Activated CD8-positive, alpha-beta T cell treated with anti-CD3 and anti-CD28 coated beads for 36 hours (primary cell): Measurements from ENCODE around the gene CLIC3. TPM values are rescaled to one million over a fixed set of nuclear protein-coding genes. Genes with fewer than 3 reads are reported as not detected.

Experiments used
- ATAC-seq: fragments of 200-7000 bp; cut with Tn5 transposase; one replicate; pipeline ENCODE4 v1.10.0; 2021; ENCODE audit warnings: mild to moderate bottlenecking, moderate library complexity
- CTCF ChIA-PET: fragments of 350-600 bp; sonication (Branson Sonifier 250); formaldehyde crosslinking; loops from one replicate; lab custom pipeline; 2021; ENCODE audit warnings: antibody characterized with exemption; lab: Charles Lee
- POLR2A ChIA-PET: fragments of 350-600 bp; sonication (Branson Sonifier 250); formaldehyde crosslinking; loops from one replicate; lab custom pipeline; 2021; ENCODE audit warnings: antibody characterized with exemption; lab: Charles Lee
- DNase-seq: peaks from one replicate; pipeline ENCODE4 v3.0.0-alpha.2; 2020
- H3K27ac Mint-ChIP-seq: one replicate; pipeline ENCODE4 v1.8.0; 2021; ENCODE audit warnings: mild to moderate bottlenecking, mixed read lengths
- H3K27me3 Mint-ChIP-seq: one replicate; pipeline ENCODE4 v1.8.0; 2021; ENCODE audit warnings: mixed read lengths
- H3K36me3 Mint-ChIP-seq: one replicate; pipeline ENCODE4 v1.8.0; 2021; ENCODE audit warnings: low read depth, mixed read lengths
- H3K4me1 Mint-ChIP-seq: one replicate; pipeline ENCODE4 v1.8.0; 2021; ENCODE audit warnings: low read depth, mixed read lengths
- H3K4me3 Mint-ChIP-seq: one replicate; pipeline ENCODE4 v1.8.0; 2021; ENCODE audit warnings: mild to moderate bottlenecking, moderate library complexity, mixed read lengths
- H3K9me3 Mint-ChIP-seq: one replicate; pipeline ENCODE4 v1.8.0; 2021; ENCODE audit warnings: mixed read lengths
- intact Hi-C: fragments of 100-400 bp; cut with micrococcal nuclease; formaldehyde crosslinking; loops from one replicate; pipeline ENCODE4 v1.10.0; 2022
- total RNA-seq, 2 experiments: library from RNA; stranded (reverse); gene quantifications; one replicate each; pipeline ENCODE4 v1.2.3, GENCODE V29; 2021
- TF ChIP-seq, protein P1 (sequence below): fragments of 200-600 bp; IDR thresholded peaks from one replicate; pipeline ENCODE4 v1.8.0; 2022; ENCODE audit warnings: antibody characterized with exemption, mild to moderate bottlenecking

Gene CLIC3
- total RNA-seq, 2 experiments from 2014 or later = not detected

DNA sequence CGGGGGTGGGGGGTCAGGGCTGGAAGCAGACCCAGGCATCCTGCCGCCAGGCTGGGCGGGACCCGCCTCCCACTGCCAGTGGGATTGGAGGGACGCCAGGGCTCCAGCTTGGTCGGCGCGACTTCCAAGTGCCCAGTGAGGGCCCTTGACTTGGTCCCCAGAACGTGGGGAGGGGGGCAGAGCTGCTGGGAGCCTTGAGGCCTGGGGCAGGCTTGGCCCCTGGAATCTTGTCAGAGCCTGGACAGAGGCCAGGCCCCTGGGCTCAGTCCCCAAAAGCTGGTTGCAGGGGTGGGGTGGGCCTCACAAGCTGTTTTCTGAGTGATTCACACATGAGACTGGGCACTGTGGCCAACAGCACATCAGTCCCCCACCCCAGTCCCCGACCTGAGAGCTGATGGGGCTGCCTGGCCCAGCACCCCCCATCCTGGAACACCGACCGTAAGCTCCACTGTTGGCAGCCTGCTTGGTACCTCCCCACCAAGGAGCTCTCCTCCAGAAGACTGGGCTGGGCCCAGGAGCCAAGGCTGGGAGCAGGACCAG is 526 bp downstream of the CLIC3 start:
- ChIA-PET CTCF (interaction anchor here (1.3 to 2.5 kb wide), 3 partner anchors 33 to 48 kb away, joined by 7 to 13 read pairs (median 11); partner anchors contain the start of gene ABCA2), POLR2A (interaction anchor here (0.6 to 0.7 kb wide), 2 partner anchors 9 to 1119 kb away, joined by 3 read pairs; no protein-coding TSS in a partner anchor)
- DNase-seq (no peak), ATAC-seq (no peak)
- Mint-ChIP-seq H3K27me3 (peaks cover 5% of the 10 kb centered on the region), H3K4me1 (peaks cover 51% of the 10 kb centered on the region), H3K27ac (peak overlapping the region; percentile 49), H3K4me3 (no peak overlapping the region), H3K9me3 (no peaks in the 10 kb centered on the region), H3K36me3 (peaks cover 6% of the 10 kb centered on the region)
- intact Hi-C loops = no loop called here
- TF ChIP-seq, protein P1, sequence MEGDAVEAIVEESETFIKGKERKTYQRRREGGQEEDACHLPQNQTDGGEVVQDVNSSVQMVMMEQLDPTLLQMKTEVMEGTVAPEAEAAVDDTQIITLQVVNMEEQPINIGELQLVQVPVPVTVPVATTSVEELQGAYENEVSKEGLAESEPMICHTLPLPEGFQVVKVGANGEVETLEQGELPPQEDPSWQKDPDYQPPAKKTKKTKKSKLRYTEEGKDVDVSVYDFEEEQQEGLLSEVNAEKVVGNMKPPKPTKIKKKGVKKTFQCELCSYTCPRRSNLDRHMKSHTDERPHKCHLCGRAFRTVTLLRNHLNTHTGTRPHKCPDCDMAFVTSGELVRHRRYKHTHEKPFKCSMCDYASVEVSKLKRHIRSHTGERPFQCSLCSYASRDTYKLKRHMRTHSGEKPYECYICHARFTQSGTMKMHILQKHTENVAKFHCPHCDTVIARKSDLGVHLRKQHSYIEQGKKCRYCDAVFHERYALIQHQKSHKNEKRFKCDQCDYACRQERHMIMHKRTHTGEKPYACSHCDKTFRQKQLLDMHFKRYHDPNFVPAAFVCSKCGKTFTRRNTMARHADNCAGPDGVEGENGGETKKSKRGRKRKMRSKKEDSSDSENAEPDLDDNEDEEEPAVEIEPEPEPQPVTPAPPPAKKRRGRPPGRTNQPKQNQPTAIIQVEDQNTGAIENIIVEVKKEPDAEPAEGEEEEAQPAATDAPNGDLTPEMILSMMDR = no peak

DNA sequence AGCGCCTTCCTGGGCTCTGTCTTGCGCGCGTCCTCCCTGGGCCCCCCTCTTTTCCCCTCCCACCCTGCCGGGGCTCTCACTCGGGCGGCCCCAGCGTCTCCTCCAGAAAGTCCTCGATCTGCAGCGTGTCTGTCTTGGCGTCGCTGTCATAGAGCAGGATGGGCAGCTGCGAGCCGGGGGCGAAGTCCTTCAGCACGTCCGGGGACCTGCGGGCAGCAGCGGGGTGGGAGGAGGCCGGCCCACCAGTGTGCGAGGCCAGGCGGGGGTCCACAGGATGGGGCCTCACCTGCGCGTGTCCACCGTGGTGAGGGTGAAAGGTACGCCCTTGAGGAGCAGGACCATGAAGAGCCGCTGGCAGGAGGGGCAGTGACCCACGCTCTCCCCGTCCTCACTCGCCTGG is 1.0 kb downstream of the CLIC3 start:
- ATAC-seq = no peak
- H3K27ac Mint-ChIP-seq = no peak overlapping the region
- H3K9me3 Mint-ChIP-seq = no peaks in the 10 kb centered on the region
- POLR2A ChIA-PET = interaction anchor here (0.6 kb wide), 1 partner anchor 1118 kb away, joined by 3 read pairs; no protein-coding TSS in a partner anchor
- peaks cover 5% of the 10 kb centered on the region for H3K27me3 Mint-ChIP-seq
- TF ChIP-seq, protein P1 = no peak
- CTCF ChIA-PET = interaction anchor here (1.3 to 2.5 kb wide), 3 partner anchors 33 to 47 kb away, joined by 7 to 13 read pairs (median 11); partner anchors contain the start of gene ABCA2
- no peak overlapping the region for H3K4me3 Mint-ChIP-seq
- intact Hi-C loops = no loop called here
- peaks cover 6% of the 10 kb centered on the region for H3K36me3 Mint-ChIP-seq
- no peak for DNase-seq
- H3K4me1 Mint-ChIP-seq = peaks cover 46% of the 10 kb centered on the region

DNA sequence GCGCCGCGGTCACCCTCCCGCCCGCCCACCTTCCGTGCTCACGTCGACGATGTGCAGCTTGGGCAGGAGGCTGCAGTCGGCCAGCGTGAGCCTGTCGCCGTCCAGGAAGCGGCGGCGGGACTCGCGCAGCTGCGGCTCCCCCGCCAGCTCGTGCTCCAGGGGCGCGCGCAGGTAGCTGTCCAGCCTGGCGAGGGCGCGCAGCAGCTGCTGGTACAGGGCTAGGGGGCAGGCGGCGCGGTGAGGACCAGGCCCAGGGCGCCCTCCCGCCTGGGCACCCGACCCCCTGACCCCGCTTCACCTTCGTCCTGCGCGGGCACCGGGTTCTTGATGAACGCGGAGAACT is 1.5 kb downstream of the CLIC3 start:
- no peak for ATAC-seq
- CTCF ChIA-PET = interaction anchor here (1.3 kb wide), 1 partner anchor 51 kb away, joined by 3 read pairs; no protein-coding TSS in a partner anchor
- peaks cover 42% of the 10 kb centered on the region for H3K4me1 Mint-ChIP-seq
- H3K27ac Mint-ChIP-seq = no peak overlapping the region
- TF ChIP-seq, protein P1 = no peak
- peaks cover 6% of the 10 kb centered on the region for H3K36me3 Mint-ChIP-seq
- POLR2A ChIA-PET = interaction anchor here (1.3 kb wide), 1 partner anchor 10 kb away, joined by 5 read pairs; no protein-coding TSS in a partner anchor
- no peaks in the 10 kb centered on the region for H3K9me3 Mint-ChIP-seq
- intact Hi-C loops = no loop called here
- H3K4me3 Mint-ChIP-seq = no peak overlapping the region
- peaks cover 5% of the 10 kb centered on the region for H3K27me3 Mint-ChIP-seq
- DNase-seq = no peak

DNA sequence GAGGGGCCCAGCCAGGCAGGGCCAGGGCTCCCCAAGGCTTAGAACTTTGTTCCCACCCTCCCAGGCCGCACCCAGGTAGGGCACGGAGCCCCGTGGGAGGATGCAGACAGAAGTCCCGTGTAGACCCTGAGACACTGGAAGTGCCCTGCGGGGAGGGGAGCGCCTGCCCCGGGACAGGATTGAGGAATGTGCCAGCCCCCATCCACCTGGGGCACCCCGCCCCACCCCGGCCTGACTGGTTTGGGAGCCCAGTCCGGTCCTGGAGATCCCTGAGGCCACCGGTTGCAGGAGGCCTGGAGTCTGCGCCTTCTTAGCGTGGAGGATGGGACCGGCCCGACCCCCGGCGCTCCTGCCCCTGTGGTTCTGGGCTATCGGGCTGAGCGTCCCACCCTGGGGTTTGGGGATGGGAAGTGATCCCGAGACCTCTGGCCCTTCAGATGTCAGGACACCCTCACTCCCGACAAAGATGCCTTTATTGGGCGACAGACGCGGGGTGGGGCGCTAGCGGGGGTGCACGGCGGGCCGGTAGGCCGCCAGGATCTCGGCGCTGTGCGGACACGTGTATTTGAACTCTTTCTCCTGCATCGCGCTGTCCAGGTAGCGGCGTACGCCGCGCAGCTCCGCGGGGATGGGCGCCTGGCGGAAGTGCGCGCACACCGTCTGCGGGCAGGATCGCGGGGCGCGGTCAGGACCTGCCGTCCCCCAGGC is 2.0 kb downstream of the CLIC3 start:
- Mint-ChIP-seq H3K4me1 (peaks cover 41% of the 10 kb centered on the region), H3K9me3 (no peaks in the 10 kb centered on the region), H3K27me3 (peaks cover 5% of the 10 kb centered on the region), H3K27ac (no peak overlapping the region), H3K36me3 (peaks cover 6% of the 10 kb centered on the region), H3K4me3 (peak overlapping the region; percentile 86)
- ATAC-seq = no peak
- no peak for DNase-seq
- TF ChIP-seq, protein P1 = no peak
- CTCF ChIA-PET = interaction anchor here (1.3 to 5.8 kb wide), 5 partner anchors 35 to 70 kb away, joined by 3 to 48 read pairs (median 8); partner anchors contain the start of gene ABCA2
- POLR2A ChIA-PET = interaction anchor here (0.8 to 1.4 kb wide), 4 partner anchors 9 to 111 kb away, joined by 3 to 5 read pairs (median 3); no protein-coding TSS in a partner anchor
- intact Hi-C loops = no loop called here
